Activated effector memory CD4-positive, alpha-beta T cell treated with anti-CD3 and anti-CD28 coated beads, Interleukin-2, amount 50 U/mL, for 16 hours (primary cell): Measurements from ENCODE around the gene ABI3BP.
"Not testable (repeated sequence)": the region's sequence is repeated elsewhere in the genome, so short reads cannot be mapped to it uniquely, and the experiment has no call there.

Experiments
- DNase-seq: peaks from one replicate; pipeline ENCODE4 v3.0.0-alpha.2; 2020

Gene ABI3BP, protein sequence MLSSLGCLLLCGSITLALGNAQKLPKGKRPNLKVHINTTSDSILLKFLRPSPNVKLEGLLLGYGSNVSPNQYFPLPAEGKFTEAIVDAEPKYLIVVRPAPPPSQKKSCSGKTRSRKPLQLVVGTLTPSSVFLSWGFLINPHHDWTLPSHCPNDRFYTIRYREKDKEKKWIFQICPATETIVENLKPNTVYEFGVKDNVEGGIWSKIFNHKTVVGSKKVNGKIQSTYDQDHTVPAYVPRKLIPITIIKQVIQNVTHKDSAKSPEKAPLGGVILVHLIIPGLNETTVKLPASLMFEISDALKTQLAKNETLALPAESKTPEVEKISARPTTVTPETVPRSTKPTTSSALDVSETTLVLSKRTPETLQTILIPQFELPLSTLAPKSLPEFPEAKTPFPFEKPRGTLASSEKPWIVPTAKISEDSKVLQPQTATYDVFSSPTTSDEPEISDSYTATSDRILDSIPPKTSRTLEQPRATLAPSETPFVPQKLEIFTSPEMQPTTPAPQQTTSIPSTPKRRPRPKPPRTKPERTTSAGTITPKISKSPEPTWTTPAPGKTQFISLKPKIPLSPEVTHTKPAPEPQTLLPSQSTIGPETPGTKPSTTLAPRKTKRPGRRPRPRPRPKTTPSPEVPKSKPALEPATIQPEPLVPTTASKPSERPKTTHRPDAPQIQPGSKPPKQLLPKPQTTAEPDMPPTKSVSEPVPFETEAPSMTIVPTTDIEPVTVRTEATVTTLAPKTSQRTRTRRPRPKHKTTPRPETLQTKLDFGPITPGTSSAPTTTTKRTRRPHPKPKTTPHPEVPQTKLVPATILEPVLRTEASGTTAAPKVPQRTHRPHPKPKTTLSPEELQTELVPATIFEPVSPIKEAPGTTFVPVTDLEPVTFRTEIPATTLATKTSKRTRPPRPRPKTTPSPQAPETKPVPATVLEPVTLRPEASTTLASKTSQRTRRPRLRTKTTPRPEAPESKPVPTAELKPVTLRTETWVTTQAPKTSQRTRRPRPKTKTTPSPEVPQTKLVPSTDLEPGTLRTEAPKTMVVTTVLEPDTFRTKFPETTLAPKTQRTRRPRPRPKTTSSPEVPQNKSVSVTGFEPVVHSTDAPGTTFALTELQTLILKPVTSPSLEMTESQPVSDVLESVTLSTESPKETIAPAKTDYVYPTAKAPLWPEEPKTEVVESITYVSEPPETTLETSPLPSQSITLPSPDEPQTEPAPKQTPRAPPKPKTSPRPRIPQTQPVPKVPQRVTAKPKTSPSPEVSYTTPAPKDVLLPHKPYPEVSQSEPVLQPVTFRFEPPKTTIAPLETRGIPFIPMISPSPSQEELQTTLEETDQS (N-terminal part only)

GRCh38 chr3:100993309-100993708 is at the start of gene ABI3BP:
TSS of gene ABI3BP (minus strand) at chr3:100993421. CDS start at chr3:100993384, 37 bp downstream.
- DNase-seq: no peak

DNA sequence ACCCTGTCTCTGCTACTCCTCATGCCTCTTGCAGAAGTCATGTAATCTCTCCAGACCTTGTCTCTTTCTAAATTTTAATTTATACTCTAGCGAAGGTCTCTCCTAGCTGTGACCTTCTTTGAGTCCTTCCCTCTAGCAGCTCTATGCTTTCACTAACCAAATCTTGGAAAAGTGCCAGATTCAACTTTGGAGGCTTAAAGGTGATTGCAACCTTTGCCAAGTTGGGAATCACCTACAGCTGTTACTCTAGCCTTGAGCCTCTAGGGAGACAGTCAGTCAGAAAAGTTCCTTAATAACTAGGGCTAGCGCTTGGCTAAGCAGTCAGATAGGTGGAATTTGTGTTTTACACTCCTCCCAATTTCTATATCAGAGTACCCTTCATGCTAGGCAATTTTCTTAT is 46.1 kb upstream of the ABI3BP start:
- no peak for DNase-seq

- DNase-seq: no peak
These were observed 45.7 kb upstream of the ABI3BP start for GRCh38 chr3:101038880-101039279.

DNA sequence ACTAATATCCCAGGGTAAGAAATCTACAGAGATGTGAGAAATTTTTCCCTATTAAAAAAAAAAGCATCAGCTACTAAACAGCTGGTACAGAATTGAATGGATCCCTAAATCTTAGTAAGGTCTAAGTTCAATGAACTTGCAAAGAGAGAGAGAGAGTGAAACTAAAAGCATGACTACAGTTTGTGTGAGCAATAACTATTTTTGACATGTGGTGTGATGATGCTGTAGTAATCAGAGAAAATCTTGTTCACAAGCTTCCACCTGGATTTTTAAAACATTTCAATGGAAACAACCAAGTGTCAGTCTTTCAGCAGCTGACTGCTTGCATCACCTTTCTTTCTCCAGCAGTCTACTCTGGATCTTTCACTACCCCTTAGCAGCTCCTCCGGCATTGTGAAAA is 45.2 kb upstream of the ABI3BP start:
- DNase-seq: no peak

DNA sequence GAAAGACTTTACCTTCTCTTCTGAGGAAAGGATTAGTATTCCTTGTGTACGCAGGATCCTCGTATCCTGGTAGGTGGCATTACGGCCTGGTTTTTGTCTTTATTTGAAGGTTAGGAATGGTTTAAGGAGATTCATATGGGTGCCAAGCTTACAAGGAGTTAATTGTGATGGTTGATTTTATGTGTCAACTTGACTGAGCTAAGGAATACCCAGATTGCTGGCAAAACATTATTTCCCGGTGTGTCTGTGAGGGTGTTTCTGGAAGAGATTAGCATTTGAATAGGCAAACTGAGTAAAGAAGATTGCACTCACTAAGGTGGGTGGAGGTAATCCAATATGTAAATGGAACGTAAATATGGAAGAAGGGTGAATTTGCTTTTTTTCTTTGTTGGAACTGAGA is 44.4 kb upstream of the ABI3BP start:
- no peak for DNase-seq

- DNase-seq: no peak
These were observed 43.5 kb upstream of the ABI3BP start for GRCh38 chr3:101036676-101037075.

DNA sequence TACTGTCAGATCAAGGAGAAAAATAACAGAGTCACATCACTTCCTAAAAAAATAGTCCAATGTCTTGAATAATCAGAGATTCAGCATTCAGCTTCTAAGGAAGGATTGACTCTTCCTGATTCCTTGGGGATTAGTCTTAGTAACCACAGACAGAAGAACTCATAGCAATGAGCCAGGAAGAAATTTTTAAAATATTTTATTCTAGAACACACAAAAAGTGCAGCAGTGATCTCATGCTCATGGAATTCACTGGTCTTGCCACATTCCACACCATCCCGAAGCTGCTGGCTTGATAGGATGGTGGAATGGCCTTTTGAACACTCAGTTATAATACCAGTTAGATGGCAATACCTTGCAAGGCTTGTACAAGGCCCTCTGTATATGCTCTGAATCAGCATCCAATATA is 43.0 kb upstream of the ABI3BP start:
- no peak for DNase-seq

DNA sequence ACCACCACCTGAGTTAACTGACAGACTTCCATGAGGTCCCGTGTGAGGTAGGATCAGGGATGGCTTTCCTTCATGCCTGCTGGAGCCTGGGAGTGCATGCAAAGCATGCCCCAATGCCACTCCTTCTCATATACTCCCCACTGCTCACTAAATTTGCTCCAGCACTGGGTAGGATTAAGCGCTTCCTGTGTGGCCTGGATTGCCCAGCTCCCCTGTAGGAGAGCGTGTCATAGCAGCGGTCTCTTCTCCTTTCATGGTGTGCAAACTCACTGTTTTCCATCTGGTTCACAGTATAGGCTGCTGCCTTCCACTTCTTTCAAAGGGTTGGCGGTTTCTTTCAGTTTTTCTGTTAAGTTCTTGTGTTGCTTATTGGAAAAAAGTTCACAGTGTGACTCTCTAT is 34.1 kb upstream of the ABI3BP start:
- no peak for DNase-seq

DNA sequence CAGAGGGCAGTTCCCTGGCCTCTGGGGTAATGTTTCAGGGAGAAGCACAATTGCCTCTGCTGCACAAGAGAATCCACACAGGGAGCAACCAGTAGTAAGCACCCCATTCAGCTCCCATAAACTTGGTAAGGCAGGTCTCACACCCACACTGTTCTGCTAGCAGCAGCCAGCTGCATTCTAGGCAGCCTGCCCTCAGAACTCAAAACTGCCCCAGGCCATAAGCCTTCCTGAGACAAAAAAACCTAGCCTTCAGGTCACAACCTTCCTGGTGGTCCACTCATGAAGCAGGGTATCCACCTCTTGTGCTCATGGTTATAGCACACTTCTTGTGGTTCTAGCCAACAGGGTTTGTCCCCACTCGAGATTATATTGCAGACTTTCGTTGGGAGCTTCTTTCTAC is 33.7 kb upstream of the ABI3BP start:
- no peak for DNase-seq

DNA sequence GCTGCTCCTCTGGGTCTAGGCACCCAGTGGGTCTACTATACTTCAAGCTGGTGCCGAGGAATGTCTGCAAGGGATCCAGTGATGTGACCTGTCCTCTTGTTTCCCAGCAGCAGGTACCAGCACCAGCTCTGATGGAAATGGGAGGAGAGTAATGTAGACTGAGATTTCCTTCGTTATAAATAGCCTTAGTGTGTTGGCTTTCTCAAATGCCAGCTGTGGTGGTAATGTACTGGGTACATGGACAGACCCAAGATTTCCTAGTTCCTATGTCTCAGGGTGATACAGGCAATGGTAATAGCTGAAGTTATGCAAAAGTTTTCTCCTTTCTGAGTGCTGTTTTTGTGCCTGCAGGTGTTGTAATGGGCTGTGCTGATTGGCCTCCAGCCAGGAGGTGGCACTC is 33.0 kb upstream of the ABI3BP start:
- DNase-seq: no peak

GRCh38 chr3:101020351-101021015 is 27.3 kb upstream of the ABI3BP start:
- DNase-seq: no peak

DNA sequence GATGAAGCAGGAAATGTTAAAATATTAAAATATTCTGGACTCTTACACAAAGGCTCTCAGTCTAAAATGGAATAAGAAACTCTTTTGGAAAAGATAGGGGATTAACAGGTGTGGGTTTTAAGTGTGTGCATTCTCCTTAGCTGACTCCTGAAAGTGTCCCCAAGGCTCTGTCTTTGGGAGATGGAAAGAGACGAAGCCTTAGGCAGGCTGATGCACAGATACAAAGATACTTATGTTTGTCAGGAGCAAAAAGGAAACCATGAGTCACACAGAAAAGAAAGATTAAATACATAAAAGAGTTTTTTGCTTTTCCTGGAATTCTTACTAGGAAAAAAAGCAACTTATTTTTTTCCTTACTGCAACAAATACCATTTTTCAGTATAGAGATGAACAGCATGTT is 23.8 kb upstream of the ABI3BP start:
- no peak for DNase-seq

DNA sequence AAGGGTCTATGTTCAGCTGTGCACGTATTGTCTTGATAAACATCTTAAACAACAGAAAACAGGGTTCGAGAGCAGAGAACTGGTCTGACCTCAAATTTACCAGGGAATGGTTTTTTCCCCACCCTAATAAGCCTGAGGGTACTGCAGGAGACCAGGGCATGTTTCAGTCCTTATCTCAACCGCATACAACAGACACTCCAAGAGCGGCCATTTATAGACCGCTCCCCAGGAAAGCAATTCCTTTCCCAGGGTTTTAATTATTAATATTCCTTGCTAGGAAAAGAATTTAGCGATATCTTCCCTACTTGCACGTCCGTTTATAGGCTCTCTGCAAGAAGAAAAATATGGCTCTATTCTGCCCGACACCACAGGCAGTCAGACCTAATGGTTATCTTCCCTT is 19.1 kb upstream of the ABI3BP start:
- not testable (repeated sequence) for DNase-seq

DNA sequence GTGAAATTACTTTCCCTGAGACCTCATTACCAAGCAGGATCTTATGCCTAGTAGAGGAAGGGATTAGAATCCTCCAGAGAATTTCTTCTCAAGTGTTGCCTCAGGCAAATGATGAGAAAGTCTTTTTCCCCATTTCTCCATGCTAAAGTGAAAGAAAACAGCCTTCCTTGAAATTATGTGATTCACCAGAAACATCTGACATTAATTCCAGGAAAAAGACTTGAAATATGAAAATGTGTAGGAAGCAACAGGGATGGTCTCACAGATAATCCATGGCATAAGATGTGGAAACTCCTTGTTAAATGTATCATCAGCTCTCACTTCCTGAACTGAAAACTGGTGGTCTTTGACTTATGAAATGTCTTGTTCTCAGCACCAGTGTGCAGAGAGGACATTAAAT is 17.9 kb upstream of the ABI3BP start:
- DNase-seq: no peak

DNA sequence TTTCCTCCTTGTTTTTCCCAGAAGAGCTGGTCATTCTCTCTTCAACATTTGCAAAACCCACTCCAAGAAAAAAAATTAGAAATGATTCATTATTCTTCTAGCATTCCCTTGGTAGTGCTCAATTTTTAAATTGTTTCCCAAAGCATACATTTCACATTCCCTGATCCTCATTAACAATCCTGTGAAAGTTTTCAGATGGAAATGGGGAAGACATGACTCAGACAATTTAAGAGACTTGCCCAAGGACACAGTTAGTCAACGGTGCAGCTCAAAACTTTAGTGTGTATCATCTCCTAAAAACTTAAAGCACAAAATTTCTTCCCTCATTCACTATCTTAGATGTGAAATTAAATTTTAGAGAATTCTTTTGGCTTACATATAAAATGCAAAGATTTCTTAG is 17.1 kb upstream of the ABI3BP start:
- DNase-seq: no peak

DNA sequence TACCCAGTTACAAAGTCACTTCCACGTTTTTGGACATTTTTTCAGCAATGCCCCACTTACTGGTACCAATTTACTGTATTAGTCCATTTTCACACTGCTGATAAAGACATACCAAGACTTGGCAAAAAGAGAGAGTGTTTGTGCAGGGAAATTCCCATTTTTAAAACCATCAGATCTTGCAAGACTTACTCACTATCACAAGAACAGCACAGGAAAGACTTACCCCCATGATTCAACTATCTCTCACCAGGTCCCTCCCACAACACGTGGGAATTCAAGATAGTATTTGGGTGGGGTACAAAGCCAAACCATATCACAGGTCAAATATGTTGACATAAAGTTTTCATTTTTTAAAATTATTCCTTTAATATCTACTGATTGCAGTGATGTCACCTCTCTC is 16.2 kb upstream of the ABI3BP start:
- DNase-seq: no peak

DNA sequence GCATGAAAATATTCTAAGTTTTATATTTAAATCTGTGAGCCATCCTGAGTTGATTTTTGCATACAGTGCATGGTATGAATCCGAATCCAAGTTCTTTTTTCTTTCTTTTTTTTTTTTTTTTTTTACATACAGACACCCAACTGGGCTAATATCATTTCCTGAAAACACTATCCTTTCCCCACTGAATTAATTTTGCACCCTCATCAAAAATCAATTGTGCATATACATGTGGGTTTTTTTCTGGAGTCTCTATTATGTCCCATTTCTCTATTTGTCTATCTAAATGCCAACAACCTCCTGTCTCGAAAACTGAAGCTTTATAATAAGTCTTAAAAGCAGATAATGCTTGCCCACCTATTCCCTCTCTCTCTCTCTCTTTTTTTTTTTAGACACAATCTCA is 5.9 kb upstream of the ABI3BP start:
- no peak for DNase-seq

DNA sequence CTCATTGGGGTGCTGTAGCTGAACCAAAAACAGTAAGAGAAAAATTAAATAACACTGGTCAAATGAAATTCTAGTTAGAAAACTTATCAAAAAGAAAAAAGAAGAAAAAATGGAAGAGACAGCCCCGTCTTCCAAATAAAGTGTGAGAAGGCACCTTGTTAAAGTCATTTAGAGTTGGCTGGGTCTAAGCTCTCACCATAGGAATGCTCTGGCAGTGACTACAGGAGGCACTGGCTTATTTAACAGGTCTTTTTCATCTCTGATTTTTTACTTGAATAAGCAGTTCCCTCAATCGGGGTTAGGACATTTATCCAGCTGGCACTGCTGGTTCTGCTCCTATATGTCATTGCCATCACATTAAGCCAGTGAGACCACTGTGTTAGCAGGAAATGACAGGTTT is 1.6 kb upstream of the ABI3BP start:
- DNase-seq: no peak

GRCh38 chr3:100994187-100994586 is 966 bp upstream of the ABI3BP start:
- no peak for DNase-seq

- no peak for DNase-seq
These were observed 799 bp downstream of the ABI3BP start for GRCh38 chr3:100992231-100993012.

- DNase-seq: no peak
These were observed 5.1 kb downstream of the ABI3BP start for GRCh38 chr3:100988080-100988479.

DNA sequence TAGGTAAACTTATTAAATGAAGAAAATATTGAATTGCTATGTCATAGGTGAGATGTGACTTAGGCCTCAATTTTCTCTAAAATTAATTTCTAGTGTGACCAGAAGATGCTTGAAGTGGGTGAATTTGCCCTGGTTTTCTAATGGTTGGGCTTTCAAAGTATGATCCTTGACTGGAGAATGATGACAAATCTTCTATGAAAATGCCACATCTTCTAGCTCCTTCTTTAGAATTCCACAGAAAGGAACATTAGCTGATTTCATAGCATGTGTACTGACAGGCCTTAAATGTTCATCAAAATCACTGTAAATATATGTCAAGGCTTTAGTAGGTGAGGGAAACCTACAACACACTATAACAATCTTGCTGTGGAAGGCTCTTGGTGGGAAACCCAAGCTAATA is 8.9 kb downstream of the ABI3BP start:
- DNase-seq: no peak
